ENCODE data around the gene AMPD3. TPM values are rescaled to one million over a fixed set of nuclear protein-coding genes. Genes with fewer than 3 reads are reported as not detected.

The AMPD3 gene
- polyA plus RNA-seq (2012; ENCODE audit: insufficient read depth, insufficient read length, low read depth): 11.3 TPM

DNA sequence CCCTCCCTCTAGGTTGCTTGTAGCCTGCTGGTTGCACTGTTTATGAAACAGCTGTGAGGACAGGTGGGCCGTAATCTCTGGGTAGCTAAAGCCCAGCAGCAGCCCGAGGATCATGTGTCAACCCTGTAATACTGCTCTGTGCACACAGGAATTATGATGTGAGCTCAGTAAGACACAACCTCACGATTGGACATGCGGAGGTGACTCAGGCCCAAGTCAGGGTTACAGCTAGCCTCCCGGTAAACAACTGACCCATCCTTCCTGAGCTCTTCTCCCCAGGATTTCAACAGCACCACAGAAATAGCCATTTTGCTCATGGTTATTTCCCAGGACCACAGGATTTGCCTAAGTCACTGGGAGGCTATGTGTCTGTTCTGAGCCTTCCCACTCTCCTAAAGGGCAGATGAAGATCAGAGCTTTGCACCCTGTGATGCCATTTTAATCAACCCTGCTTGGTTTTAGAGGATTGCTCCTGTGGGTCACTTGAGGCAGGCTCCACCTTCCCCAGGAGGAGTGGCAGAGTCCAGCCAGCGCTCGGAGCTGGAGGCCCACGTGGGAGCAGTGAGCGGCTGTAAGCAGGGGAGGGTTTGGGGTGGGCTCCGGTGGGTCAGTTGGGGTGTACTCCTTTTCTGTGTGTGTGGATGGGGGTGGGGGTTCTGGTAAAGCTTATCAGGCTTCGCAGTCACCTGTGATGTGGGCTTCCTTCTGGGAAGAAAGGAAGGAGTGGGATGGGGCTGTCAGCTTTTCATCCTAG, at the start of gene AMPD3:
Gene AMPD3 (plus strand): TSS at position 387 of the 754 bp plus-strand sequence. CDS start 6,256 bp downstream, outside the sequence.
- TF ChIP-seq, protein P1, sequence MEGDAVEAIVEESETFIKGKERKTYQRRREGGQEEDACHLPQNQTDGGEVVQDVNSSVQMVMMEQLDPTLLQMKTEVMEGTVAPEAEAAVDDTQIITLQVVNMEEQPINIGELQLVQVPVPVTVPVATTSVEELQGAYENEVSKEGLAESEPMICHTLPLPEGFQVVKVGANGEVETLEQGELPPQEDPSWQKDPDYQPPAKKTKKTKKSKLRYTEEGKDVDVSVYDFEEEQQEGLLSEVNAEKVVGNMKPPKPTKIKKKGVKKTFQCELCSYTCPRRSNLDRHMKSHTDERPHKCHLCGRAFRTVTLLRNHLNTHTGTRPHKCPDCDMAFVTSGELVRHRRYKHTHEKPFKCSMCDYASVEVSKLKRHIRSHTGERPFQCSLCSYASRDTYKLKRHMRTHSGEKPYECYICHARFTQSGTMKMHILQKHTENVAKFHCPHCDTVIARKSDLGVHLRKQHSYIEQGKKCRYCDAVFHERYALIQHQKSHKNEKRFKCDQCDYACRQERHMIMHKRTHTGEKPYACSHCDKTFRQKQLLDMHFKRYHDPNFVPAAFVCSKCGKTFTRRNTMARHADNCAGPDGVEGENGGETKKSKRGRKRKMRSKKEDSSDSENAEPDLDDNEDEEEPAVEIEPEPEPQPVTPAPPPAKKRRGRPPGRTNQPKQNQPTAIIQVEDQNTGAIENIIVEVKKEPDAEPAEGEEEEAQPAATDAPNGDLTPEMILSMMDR (IDR thresholded peaks at IDR 0.05; ENCODE audit: low read depth, low read length): no peak
- peaks cover 4% of the 10 kb centered on the region; the same call in 1 of the 2 replicates for H3K4me1 ChIP-seq
- H3K4me3 ChIP-seq (ENCODE audit: low read depth, low read length): peak within 1 kb of the TSS; percentile 67
- DNase-seq: no peak
- no peaks in the 10 kb centered on the region for H3K9me3 ChIP-seq
- no peaks in the 10 kb centered on the region for H3K27me3 ChIP-seq
- H3K36me3 ChIP-seq: no peaks in the 10 kb centered on the region

DNA sequence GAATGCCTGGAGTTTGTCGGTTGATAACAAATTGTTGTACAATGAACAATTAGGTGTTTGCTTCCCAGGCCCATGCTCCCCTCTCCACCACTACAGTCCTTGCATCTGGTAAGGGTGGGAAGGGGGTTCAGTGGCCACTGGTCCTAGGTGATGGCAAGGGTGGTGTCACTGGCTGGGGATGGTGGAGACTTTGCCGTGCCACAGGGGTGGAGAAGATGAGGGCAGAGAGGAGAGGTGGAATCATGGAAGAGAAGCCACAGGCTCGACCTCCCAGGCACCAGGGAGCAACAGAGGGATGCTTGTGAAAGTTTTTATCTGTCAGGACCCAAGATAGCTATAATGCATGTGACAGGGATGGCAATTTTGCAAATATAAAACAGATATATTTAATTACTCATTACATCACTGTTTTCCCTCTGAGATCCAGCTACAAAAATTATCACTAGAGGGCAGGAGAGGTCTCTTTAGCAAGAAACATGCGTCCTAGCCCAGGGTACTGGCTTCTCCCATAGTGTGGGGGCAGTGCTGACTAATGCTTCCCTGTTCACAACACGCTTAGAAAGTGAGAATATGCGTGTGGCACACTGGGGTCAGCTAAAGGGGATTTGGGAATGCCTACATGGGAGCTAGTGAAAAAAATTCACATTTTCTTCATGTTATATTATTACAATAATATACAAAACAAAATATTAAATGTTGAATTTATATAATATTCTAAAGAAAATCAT, 49.0 kb upstream of the AMPD3 start:
- Histone ChIP-seq H3K4me3 (ENCODE audit: low read depth, low read length) (no peak overlapping the region), H3K4me1 (peaks cover 4% of the 10 kb centered on the region), H3K27me3 (no peaks in the 10 kb centered on the region), H3K36me3 (no peaks in the 10 kb centered on the region), H3K9me3 (no peaks in the 10 kb centered on the region)
- TF ChIP-seq, protein P1 (IDR thresholded peaks at IDR 0.05; ENCODE audit: low read depth, low read length): peak; percentile 69
- DNase-seq: peak; percentile 78

DNA sequence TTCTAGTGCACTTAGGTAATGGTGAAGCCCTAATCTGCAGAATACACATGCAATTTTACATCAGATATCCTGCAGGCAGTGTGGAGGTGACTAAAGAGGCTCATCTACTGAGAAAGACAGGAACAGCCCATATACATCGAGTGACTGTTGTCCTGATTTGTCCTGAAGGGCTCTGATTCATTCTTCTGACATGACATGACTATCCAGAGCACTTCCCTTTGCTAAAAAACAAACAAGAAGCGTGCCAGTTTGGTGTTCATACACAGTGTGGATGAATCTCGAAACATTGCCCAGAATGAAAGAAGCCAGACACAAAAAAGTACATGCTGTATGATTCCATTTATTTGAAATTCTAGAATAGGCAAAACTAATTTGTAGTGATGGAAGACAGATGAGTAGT, 48.0 kb upstream of the AMPD3 start:
- Histone ChIP-seq H3K9me3 (no peaks in the 10 kb centered on the region), H3K36me3 (no peaks in the 10 kb centered on the region), H3K4me3 (ENCODE audit: low read depth, low read length) (no peak overlapping the region), H3K27me3 (no peaks in the 10 kb centered on the region), H3K4me1 (peaks cover 4% of the 10 kb centered on the region)
- TF ChIP-seq, protein P1 (IDR thresholded peaks at IDR 0.05; ENCODE audit: low read depth, low read length): no peak
- no peak for DNase-seq

DNA sequence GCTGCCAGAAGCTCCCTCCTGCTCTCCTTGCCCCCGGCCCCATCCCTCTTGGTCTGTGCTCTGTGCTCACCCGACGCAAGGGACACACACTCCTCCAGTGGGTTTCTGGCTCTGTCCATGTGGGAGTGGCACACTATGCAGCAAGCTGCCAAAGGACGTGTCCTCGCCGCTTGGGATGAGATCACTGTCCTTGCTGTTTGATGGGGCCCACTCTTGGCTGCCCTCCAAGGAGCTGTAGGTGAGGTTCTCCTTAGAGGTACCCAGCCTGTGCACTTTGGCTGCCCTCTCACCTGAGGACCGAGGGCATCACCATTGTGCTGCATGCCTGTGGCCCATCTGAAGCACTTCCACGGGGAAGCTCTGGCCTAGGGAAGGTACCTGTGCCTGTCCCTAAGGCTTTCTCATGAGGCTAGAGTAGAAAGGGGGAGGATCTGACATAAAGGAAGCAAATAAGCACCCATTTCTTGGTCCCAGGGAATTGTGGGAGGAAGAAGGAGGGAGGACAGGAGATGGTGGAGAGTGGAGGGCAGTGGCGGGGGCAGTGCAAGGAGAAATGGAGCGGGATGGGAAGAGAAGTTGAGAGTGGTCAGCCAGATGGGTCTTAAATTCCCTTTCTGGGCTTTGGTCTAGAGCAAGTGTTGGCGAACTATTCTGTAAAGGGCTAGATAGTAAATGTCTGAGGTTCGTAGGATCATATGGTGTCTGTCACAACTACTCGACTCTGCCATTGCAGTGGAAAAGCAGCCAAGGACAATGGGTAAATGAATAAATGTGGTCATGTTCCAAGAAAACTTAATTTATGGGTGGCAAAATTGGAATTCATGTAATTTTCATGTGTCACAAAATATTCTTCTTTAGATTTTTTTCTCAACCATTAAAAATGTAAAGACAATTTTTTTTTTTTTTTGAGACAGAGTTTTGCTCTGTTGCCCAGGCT, 47.0 kb upstream of the AMPD3 start:
- Histone ChIP-seq H3K4me1 (peaks cover 4% of the 10 kb centered on the region), H3K27me3 (no peaks in the 10 kb centered on the region), H3K9me3 (no peaks in the 10 kb centered on the region), H3K36me3 (no peaks in the 10 kb centered on the region), H3K4me3 (ENCODE audit: low read depth, low read length) (no peak overlapping the region)
- no peak for DNase-seq
- TF ChIP-seq, protein P1 (IDR thresholded peaks at IDR 0.05; ENCODE audit: low read depth, low read length): no peak

DNA sequence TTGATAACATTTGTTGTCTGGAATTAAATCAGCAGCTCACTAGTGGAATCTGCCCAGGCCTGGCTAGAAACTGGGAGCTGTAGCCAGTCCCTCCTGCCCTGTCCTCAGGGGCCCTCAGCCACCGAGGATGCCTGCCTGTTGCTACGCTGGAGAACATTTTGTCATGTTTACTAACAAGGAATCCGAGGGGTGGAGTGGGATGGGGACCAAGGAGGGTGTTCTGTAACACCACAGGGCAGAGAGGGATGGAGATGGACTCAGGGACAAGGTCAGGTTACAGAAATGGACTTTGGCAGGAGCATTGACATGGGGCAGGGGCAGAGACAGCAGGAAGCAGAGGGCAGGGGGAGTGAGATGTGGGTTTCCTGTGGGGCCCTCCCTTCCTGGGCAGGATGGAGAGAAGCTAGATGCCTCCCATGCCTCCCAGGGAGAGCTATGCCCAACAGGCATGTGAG, 45.8 kb upstream of the AMPD3 start:
- H3K4me1 ChIP-seq: peaks cover 4% of the 10 kb centered on the region
- TF ChIP-seq, protein P1 (IDR thresholded peaks at IDR 0.05; ENCODE audit: low read depth, low read length): no peak
- H3K36me3 ChIP-seq: no peaks in the 10 kb centered on the region
- H3K27me3 ChIP-seq: no peaks in the 10 kb centered on the region
- H3K4me3 ChIP-seq (ENCODE audit: low read depth, low read length): no peak overlapping the region
- no peak for DNase-seq
- no peaks in the 10 kb centered on the region for H3K9me3 ChIP-seq

Data from BE2C (cell line).